Mesendoderm (in vitro differentiated cells): ENCODE measurements around the gene PAM.

ENCODE experiments used
- DNase-seq: peaks from one replicate; pipeline ENCODE4 v3.0.0; 2013
- H2AK5ac ChIP-seq: 2 replicates; pipeline ENCODE4 v1.6.1; 2013; ENCODE audit warnings: low read length, inconsistent platforms
- H2BK120ac ChIP-seq: 2 replicates; pipeline ENCODE4 v1.6.1; 2013; ENCODE audit warnings: low read depth, mild to moderate bottlenecking, low read length, moderate library complexity, mixed read lengths
- H2BK15ac ChIP-seq: replicated peaks from 2 replicates; pipeline ENCODE4 v1.6.1; 2013; ENCODE audit warnings: low read depth, mild to moderate bottlenecking, moderate library complexity
- H2BK5ac ChIP-seq: 2 replicates; pipeline ENCODE4 v1.6.1; 2013; ENCODE audit warnings: low read length, inconsistent platforms
- H3K18ac ChIP-seq: 2 replicates; pipeline ENCODE4 v1.6.1; 2013; ENCODE audit warnings: mild to moderate bottlenecking, low read length, mixed read lengths
- H3K23ac ChIP-seq: one replicate; pipeline ENCODE4 v1.6.1; 2013; ENCODE audit warnings: low read length
- H3K27ac ChIP-seq: 2 replicates; pipeline ENCODE4 v1.5.1; 2013; ENCODE audit warnings: low read depth, mild to moderate bottlenecking, inconsistent platforms, low read length, moderate library complexity
- H3K27me3 ChIP-seq: 2 replicates; pipeline ENCODE4 v1.6.1; 2013; ENCODE audit warnings: low read length, control low read depth, mild to moderate bottlenecking, inconsistent platforms; ENCODE audit not compliant: insufficient read depth, poor library complexity
- H3K36me3 ChIP-seq: 2 replicates; pipeline ENCODE4 v1.6.1; 2013; ENCODE audit warnings: low read length, inconsistent platforms; ENCODE audit not compliant: control insufficient read depth, insufficient read depth
- H3K4ac ChIP-seq: one replicate; pipeline ENCODE4 v1.6.1; 2013; ENCODE audit warnings: low read depth, mild to moderate bottlenecking, low read length, moderate library complexity
- H3K4me1 ChIP-seq: 2 replicates; pipeline ENCODE4 v1.6.1; 2013; ENCODE audit warnings: low read depth, low read length, inconsistent platforms; ENCODE audit not compliant: control insufficient read depth
- H3K4me2 ChIP-seq: 2 replicates; pipeline ENCODE4 v1.6.1; 2013; ENCODE audit warnings: low read length
- H3K4me3 ChIP-seq: 2 replicates; pipeline ENCODE4 v1.5.1; 2013; ENCODE audit warnings: mild to moderate bottlenecking, low read length
- H3K56ac ChIP-seq: one replicate; pipeline ENCODE4 v1.6.1; 2013; ENCODE audit warnings: low read length
- H3K79me1 ChIP-seq: 2 replicates; pipeline ENCODE4 v1.6.1; 2013; ENCODE audit warnings: low read length, inconsistent platforms
- H3K79me2 ChIP-seq: 2 replicates; pipeline ENCODE4 v1.6.1; 2013; ENCODE audit warnings: mild to moderate bottlenecking, low read length; ENCODE audit not compliant: control insufficient read depth, insufficient read depth
- H3K9ac ChIP-seq: 2 replicates; pipeline ENCODE4 v1.6.1; 2013; ENCODE audit warnings: low read length, inconsistent platforms
- H4K5ac ChIP-seq: one replicate; pipeline ENCODE4 v1.6.1; 2013; ENCODE audit warnings: low read length
- H4K8ac ChIP-seq: one replicate; pipeline ENCODE4 v1.6.1; 2013; ENCODE audit warnings: low read depth, mild to moderate bottlenecking, control low read depth, low read length, moderate library complexity
- WGBS: extraction: QIAGEN DNeasy Blood & Tissue Kit; methylation state at CpG from one replicate; pipeline ENCODE4 v1.1.7; 2013; ENCODE audit warnings: low lambda C conversion rate, missing lambda C conversion rate; ENCODE audit not compliant: insufficient coverage; ENCODE audit errors: extremely low coverage; 5-methylcytosine and 5-hydroxymethylcytosine counted together

PAM gene

DNA sequence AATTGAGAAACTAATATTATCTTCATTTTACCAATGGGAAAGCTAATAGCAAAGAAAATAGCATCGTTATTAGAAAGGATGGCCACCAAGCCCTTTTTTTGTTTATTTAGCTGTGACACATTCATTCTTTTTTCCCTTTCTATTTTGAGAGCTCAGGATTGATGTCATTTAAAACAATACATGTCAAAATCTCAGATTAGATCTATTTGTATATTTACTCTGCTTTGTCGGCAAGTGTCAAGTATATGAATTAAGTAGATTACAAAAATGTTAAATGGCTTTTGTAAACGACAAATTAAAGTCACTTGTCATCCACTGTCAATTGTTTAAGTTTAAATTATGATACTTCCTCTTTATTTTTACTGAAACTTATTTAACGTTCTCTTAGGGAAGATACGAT, 118.9 kb downstream of the PAM start:
- Histone ChIP-seq H3K27me3 (no peaks in the 10 kb centered on the region), H2BK120ac (no peak overlapping the region), H4K8ac (no peak overlapping the region), H3K23ac (no peak overlapping the region), H3K79me1 (no peaks in the 10 kb centered on the region), H3K9ac (no peak overlapping the region), H2BK5ac (no peak overlapping the region), H3K4me3 (no peak overlapping the region), H3K36me3 (no peaks in the 10 kb centered on the region), H3K4me1 (no peaks in the 10 kb centered on the region), H3K27ac (no peak overlapping the region), H2BK15ac (no peak overlapping the region), H2AK5ac (no peak overlapping the region), H3K56ac (no peak overlapping the region), H3K79me2 (no peaks in the 10 kb centered on the region), H4K5ac (no peak overlapping the region), H3K18ac (no peak overlapping the region), H3K4me2 (no peak overlapping the region), H3K4ac (no peak overlapping the region)
- WGBS: no CpG with 5 or more reads among the region's 5 CpGs
- no peak for DNase-seq

DNA sequence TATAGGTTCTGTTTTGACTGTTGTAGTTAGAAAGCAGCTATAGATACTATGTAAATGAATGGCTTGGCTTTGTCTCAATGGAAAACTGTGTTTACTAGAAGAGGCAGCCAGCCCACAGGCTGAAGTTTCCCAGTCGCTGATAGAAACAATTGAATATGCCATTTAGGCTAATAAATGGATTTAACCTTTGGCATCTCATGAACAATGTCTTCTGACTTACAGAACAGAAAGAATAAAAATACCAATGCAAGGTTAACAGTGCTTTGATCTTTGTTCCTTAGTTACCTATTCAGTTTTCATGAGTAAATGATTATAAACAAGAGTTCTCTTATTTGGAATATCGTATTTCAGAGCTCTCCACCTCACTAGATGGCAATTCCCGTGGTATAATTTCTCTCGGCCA, 120.6 kb downstream of the PAM start:
- H3K9ac ChIP-seq: no peak overlapping the region
- H3K27me3 ChIP-seq: no peaks in the 10 kb centered on the region
- no peaks in the 10 kb centered on the region for H3K79me1 ChIP-seq
- no peak overlapping the region for H3K4ac ChIP-seq
- WGBS: no CpG with 5 or more reads among the region's 4 CpGs
- no peaks in the 10 kb centered on the region for H3K79me2 ChIP-seq
- H4K5ac ChIP-seq: no peak overlapping the region
- no peak overlapping the region for H3K56ac ChIP-seq
- H3K4me3 ChIP-seq: no peak overlapping the region
- no peak overlapping the region for H3K18ac ChIP-seq
- no peak overlapping the region for H4K8ac ChIP-seq
- no peaks in the 10 kb centered on the region for H3K36me3 ChIP-seq
- H3K23ac ChIP-seq: no peak overlapping the region
- H2BK5ac ChIP-seq: no peak overlapping the region
- H2BK120ac ChIP-seq: no peak overlapping the region
- no peaks in the 10 kb centered on the region for H3K4me1 ChIP-seq
- H3K27ac ChIP-seq: no peak overlapping the region
- H2BK15ac ChIP-seq: no peak overlapping the region
- no peak overlapping the region for H2AK5ac ChIP-seq
- DNase-seq: no peak
- H3K4me2 ChIP-seq: no peak overlapping the region

DNA sequence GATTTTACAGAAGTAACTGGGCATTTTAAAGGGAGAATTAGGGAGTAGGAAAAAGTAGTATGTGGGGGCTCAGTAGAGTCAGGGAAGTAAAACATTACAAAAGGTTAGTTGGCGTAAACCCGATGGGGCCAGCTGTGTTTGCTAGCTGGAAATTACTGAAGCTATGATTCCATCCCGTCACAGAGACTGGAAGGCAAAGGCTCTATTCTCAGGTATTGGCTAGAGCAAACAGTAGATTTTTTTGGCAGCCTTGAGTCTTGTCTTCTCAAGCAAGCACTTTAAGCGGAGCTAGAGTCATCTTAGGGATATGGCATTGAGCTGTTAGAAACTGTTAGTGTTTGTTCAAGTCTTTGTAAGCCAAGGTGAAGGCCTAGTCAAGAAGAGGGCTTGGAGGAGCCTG, 121.5 kb downstream of the PAM start:
- H3K4me2 ChIP-seq: no peak overlapping the region
- H2BK5ac ChIP-seq: no peak overlapping the region
- no peak overlapping the region for H3K9ac ChIP-seq
- no peaks in the 10 kb centered on the region for H3K79me2 ChIP-seq
- DNase-seq: no peak
- no peak overlapping the region for H3K27ac ChIP-seq
- no CpG with 5 or more reads among the region's 4 CpGs for WGBS
- no peak overlapping the region for H2BK15ac ChIP-seq
- H2BK120ac ChIP-seq: no peak overlapping the region
- H3K4me3 ChIP-seq: no peak overlapping the region
- no peak overlapping the region for H3K23ac ChIP-seq
- H3K79me1 ChIP-seq: no peaks in the 10 kb centered on the region
- no peaks in the 10 kb centered on the region for H3K4me1 ChIP-seq
- H3K18ac ChIP-seq: no peak overlapping the region
- no peak overlapping the region for H3K4ac ChIP-seq
- no peak overlapping the region for H3K56ac ChIP-seq
- no peak overlapping the region for H4K8ac ChIP-seq
- H3K36me3 ChIP-seq: no peaks in the 10 kb centered on the region
- H3K27me3 ChIP-seq: no peaks in the 10 kb centered on the region
- H2AK5ac ChIP-seq: no peak overlapping the region
- no peak overlapping the region for H4K5ac ChIP-seq

DNA sequence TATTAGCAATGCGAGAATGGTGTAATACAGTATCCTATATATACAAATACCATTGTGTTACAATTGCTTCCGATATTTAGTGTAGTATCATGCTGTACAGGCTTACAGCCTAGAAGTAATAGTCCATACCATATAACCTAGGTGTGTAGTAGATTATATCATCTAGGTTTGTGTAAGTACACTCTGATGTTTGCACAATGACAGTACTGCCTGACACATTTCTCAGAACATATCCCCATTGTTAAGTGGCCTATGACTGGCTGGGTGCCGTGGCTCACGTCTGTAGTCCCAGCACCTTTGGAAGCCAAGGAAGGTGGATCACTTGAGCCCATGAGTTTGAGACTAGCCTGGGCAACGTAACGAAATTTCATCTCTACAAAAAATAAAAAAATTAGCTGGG, 124.6 kb downstream of the PAM start:
- no peak overlapping the region for H4K8ac ChIP-seq
- no CpG with 5 or more reads among the region's 6 CpGs for WGBS
- no peaks in the 10 kb centered on the region for H3K79me1 ChIP-seq
- H3K56ac ChIP-seq: no peak overlapping the region
- H2BK5ac ChIP-seq: no peak overlapping the region
- no peak overlapping the region for H3K4me3 ChIP-seq
- no peak overlapping the region for H3K4me2 ChIP-seq
- DNase-seq: no peak
- no peaks in the 10 kb centered on the region for H3K27me3 ChIP-seq
- no peak overlapping the region for H2BK15ac ChIP-seq
- no peak overlapping the region for H4K5ac ChIP-seq
- H3K36me3 ChIP-seq: no peaks in the 10 kb centered on the region
- no peak overlapping the region for H3K27ac ChIP-seq
- no peak overlapping the region for H3K23ac ChIP-seq
- no peak overlapping the region for H3K18ac ChIP-seq
- H3K79me2 ChIP-seq: no peaks in the 10 kb centered on the region
- no peak overlapping the region for H3K4ac ChIP-seq
- no peak overlapping the region for H2AK5ac ChIP-seq
- no peak overlapping the region for H3K9ac ChIP-seq
- no peak overlapping the region for H2BK120ac ChIP-seq
- no peaks in the 10 kb centered on the region for H3K4me1 ChIP-seq

DNA sequence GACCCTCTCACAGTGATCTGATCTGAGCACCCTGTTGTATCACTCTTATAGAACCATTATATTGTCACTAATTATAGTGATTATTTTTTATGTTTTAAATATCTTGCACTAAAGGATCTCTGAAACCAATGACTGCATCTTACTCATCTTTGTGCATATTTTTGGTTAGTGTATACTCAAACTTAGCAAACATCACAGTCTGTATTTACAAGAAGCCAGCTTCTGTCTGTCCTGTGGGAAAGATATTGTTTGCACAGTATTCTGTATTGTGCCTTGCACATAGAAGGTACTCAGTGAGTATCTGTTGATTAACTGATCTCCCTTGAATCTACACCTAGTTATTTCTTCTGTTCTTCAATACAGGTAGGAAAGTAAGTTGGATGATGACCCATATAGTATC, 131.5 kb downstream of the PAM start:
- H3K9ac ChIP-seq: no peak overlapping the region
- H3K23ac ChIP-seq: no peak overlapping the region
- no peak overlapping the region for H3K4ac ChIP-seq
- no peaks in the 10 kb centered on the region for H3K4me1 ChIP-seq
- H3K4me2 ChIP-seq: no peak overlapping the region
- H3K79me1 ChIP-seq: no peaks in the 10 kb centered on the region
- no peak overlapping the region for H3K18ac ChIP-seq
- H4K8ac ChIP-seq: no peak overlapping the region
- no peak overlapping the region for H2BK120ac ChIP-seq
- no peaks in the 10 kb centered on the region for H3K36me3 ChIP-seq
- H2AK5ac ChIP-seq: no peak overlapping the region
- no peak overlapping the region for H3K4me3 ChIP-seq
- no peak for DNase-seq
- H3K56ac ChIP-seq: no peak overlapping the region
- no peak overlapping the region for H2BK5ac ChIP-seq
- H3K27me3 ChIP-seq: no peaks in the 10 kb centered on the region
- H3K27ac ChIP-seq: no peak overlapping the region
- no peaks in the 10 kb centered on the region for H3K79me2 ChIP-seq
- H2BK15ac ChIP-seq: no peak overlapping the region
- no peak overlapping the region for H4K5ac ChIP-seq

DNA sequence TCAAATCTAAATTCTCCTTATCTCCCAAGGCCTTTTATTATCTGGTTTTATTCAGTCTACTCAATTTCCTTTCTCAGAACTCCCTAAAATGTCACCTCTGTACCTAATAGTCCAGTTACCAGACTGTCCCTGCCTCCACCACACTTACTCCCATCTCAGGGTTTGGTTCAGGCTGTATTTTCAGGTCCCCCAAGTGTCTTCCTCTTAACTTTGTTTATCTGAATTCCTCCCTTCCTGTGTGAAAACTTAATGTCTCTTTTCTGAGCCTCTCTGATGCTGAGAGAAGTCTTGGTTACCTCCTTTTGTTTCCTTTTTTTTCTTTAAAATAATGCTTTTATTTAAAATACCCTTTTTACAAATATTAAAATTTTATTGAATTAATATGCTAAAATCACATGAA, 133.4 kb downstream of the PAM start:
- H3K56ac ChIP-seq: no peak overlapping the region
- no peak overlapping the region for H4K8ac ChIP-seq
- no peaks in the 10 kb centered on the region for H3K79me2 ChIP-seq
- no peak overlapping the region for H3K23ac ChIP-seq
- H3K4me2 ChIP-seq: no peak overlapping the region
- H2BK120ac ChIP-seq: no peak overlapping the region
- no peaks in the 10 kb centered on the region for H3K36me3 ChIP-seq
- no peaks in the 10 kb centered on the region for H3K27me3 ChIP-seq
- no peaks in the 10 kb centered on the region for H3K4me1 ChIP-seq
- no peak for DNase-seq
- no peak overlapping the region for H3K27ac ChIP-seq
- no peak overlapping the region for H3K4me3 ChIP-seq
- H2BK5ac ChIP-seq: no peak overlapping the region
- H3K4ac ChIP-seq: no peak overlapping the region
- no peak overlapping the region for H4K5ac ChIP-seq
- H3K79me1 ChIP-seq: no peaks in the 10 kb centered on the region
- no peak overlapping the region for H2AK5ac ChIP-seq
- H2BK15ac ChIP-seq: no peak overlapping the region
- no peak overlapping the region for H3K9ac ChIP-seq
- no peak overlapping the region for H3K18ac ChIP-seq
